Effector memory CD4-positive, alpha-beta T cell (primary cell): ENCODE results near the gene CLIP4.

ENCODE experiments used
- DNase-seq, 3 donors: peaks; one replicate each; pipeline ENCODE4 v3.0.0-alpha.2; 2020
- H3K27ac ChIP-seq: 2 replicates; pipeline ENCODE4 v1.7.0; 2013; ENCODE audit warnings: mild to moderate bottlenecking, low read length, moderate library complexity; ENCODE audit not compliant: insufficient read depth, poor library complexity, severe bottlenecking
- H3K27me3 ChIP-seq: replicated peaks from 2 replicates; pipeline ENCODE4 v1.7.0; 2013; ENCODE audit warnings: mild to moderate bottlenecking, low read length; ENCODE audit not compliant: insufficient read depth, control insufficient read depth, poor library complexity, severe bottlenecking
- H3K36me3 ChIP-seq: 2 replicates; pipeline ENCODE4 v1.7.0; 2013; ENCODE audit warnings: mild to moderate bottlenecking, low read length, moderate library complexity; ENCODE audit not compliant: control insufficient read depth, insufficient read depth
- H3K4me1 ChIP-seq: 2 replicates; pipeline ENCODE4 v1.7.0; 2013; ENCODE audit warnings: low read length, mild to moderate bottlenecking; ENCODE audit not compliant: control insufficient read depth, insufficient read depth, poor library complexity, severe bottlenecking
- H3K4me3 ChIP-seq: 2 replicates; pipeline ENCODE4 v1.7.0; 2013; ENCODE audit warnings: low read length, low read depth, mild to moderate bottlenecking; ENCODE audit not compliant: insufficient read depth, poor library complexity, severe bottlenecking
- H3K9me3 ChIP-seq: 2 replicates; pipeline ENCODE4 v1.7.0; 2013; ENCODE audit warnings: mild to moderate bottlenecking, low read length, moderate library complexity; ENCODE audit not compliant: control insufficient read depth

CLIP4 gene

GRCh38 chr2:29113027-29113686 lies 2.1 kb upstream of the CLIP4 start:
- Histone ChIP-seq H3K9me3 (no peaks in the 10 kb centered on the region), H3K36me3 (no peaks in the 10 kb centered on the region), H3K27me3 (no peaks in the 10 kb centered on the region), H3K27ac (no peak overlapping the region), H3K4me3 (no peak overlapping the region), H3K4me1 (peaks cover 11% of the 10 kb centered on the region)
- DNase-seq = no peak

DNA sequence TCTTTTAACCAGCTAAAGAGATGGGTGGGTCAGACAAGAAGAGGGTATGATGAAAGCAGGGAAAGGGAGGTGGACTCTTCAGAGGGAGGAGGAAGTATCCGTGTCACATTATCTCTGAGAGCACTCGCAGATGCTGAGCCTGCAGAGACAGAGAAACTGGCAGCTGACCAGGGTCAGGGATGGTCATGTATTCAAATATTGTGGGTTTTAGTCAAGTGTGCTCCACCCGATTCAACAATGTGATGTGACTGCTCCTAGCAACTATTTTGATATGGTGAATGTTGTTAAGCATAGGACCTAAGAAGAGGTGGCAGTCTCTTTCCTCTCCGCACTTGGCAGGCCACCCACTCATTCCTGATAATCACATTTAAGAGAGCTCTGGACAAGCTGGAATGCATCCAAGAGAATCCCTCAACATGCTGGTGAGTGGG lies 1.3 kb upstream of the CLIP4 start:
- no peak overlapping the region for H3K4me3 ChIP-seq
- H3K4me1 ChIP-seq = peaks cover 14% of the 10 kb centered on the region

DNA sequence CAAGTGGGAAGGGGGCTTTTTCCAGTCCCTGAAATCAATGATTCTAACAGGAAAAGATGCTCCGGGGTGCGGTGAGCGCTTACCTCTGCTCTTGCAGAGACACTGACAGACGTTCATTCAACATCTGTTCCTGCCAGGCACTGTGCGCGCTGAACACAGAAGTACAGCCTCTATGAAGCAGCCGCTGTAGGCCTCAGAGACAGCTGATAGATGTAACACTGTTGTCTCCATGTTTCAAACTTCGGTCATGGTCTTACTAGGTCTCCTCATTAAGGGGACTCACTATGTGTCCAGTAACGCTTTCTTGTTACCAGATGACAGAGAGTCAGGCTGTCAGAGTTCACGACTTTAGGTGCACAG lies 649 bp upstream of the CLIP4 start:
- DNase-seq = no peak
- Histone ChIP-seq H3K27me3 (no peaks in the 10 kb centered on the region), H3K36me3 (no peaks in the 10 kb centered on the region), H3K4me3 (peak overlapping the region; percentile 59), H3K27ac (peak overlapping the region; percentile 66), H3K9me3 (no peaks in the 10 kb centered on the region), H3K4me1 (peaks cover 16% of the 10 kb centered on the region)

More for the DNA sequence above, 1.3 kb upstream of the CLIP4 start:
- H3K36me3 ChIP-seq = no peaks in the 10 kb centered on the region
- H3K27me3 ChIP-seq = no peaks in the 10 kb centered on the region
- H3K27ac ChIP-seq = no peak overlapping the region
- H3K9me3 ChIP-seq = no peaks in the 10 kb centered on the region
- no peak for DNase-seq

DNA sequence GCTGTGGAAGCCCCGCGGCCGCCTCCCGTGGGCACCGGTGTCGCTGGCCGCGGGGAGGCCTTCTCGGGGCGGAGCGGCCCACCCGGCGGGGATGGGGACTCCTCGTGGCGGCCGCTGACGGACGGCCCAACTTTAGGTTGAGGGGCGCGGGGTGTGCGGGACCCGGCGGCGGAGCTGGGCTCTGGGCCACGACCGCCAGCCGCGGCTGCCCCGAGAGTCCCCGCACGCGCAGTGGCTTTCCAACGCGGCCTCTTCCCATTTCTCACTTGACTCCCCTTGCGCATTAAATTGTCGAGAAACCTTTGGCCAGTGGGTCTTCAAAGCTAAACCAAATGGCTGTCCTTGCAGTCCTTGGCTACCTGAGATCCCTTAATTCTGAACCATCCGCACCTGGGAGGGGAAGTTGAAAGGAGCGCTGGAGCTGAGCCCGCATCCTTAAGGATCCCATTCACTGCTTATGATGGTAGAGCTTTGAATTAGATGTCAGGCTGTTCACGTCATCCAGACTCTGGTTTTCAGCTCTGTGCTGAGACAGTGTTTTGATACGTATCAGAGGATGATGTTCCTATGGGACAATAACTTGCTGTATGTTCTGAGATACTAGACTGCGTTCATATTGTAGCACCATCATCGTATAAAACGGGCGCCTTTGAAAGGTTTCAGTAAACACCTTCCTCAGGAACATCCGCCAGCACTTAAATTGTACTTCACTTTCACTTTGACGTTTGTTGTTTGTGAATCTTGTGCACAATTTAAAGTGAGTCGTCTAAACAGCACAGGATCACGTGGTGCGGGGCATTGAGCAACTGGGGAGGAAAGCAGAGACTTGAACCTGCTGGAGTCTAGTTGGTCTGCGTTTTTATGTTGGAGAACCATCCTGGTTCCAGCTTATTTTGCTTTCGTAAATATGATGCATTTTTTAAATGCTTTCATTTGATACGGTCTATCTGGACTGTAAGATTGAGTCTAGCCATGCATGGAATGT lies 874 bp downstream of the CLIP4 start:
- peak; percentile 40 to 64 (median 55) for DNase-seq
- peak overlapping the region; percentile 87 for H3K27ac ChIP-seq
- no peaks in the 10 kb centered on the region for H3K9me3 ChIP-seq
- H3K4me1 ChIP-seq = peaks cover 16% of the 10 kb centered on the region
- H3K4me3 ChIP-seq = peak overlapping the region; percentile 64
- H3K36me3 ChIP-seq = no peaks in the 10 kb centered on the region
- H3K27me3 ChIP-seq = no peaks in the 10 kb centered on the region

DNA sequence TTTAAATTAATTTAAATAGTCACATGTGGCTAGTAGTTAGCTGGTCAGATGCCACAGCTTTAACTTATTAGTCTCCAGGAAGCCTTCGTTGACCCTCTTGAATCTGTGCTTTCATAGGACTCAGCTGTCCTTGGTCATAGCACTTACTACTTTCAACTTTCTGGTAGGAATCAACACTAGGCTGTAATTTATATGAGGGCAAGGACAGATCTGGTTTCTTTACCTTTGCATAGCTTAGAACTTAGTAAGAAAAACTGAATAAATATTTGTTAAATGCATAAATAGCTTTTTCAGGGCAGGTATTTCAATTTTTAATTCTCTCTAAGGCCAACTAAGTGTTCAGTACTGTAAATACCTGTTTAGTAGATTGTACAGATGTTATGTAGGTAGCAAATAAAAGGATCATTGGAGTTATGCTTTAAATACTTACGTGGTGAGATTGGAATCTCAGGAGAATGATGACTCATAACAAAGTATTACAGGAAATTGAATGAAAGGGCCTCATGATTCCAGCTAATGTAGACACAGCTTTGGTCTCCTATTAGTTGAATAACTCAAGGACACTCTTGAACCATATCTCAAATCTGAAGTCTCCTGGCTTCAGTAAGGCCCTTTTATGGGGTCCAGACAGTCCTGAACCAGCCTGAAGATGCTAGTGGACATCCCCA lies 2.6 kb downstream of the CLIP4 start:
- Histone ChIP-seq H3K4me3 (no peak overlapping the region), H3K36me3 (peaks cover 11% of the 10 kb centered on the region), H3K9me3 (no peaks in the 10 kb centered on the region), H3K27me3 (no peaks in the 10 kb centered on the region), H3K27ac (no peak overlapping the region), H3K4me1 (peaks cover 16% of the 10 kb centered on the region)
- no peak for DNase-seq

DNA sequence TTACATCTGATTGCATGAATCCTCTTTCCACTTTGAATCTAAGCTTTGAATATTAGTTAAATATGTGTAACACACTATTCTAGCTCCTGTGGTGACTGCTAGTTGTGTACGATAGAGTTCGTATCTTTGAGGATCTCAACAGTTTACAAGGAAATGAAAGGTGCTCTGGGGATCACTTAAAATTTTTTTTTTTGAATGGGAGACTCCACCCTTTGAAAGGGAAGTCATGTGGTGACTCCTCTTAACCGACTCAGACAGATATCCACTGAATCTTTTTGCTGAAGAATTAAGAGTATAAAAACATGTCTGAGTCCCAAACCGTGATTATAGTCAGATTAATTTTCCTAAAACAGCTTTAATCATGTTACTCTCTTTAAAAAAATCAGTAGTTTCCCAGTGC lies 4.0 kb downstream of the CLIP4 start:
- peaks cover 19% of the 10 kb centered on the region for H3K36me3 ChIP-seq
- peaks cover 16% of the 10 kb centered on the region for H3K4me1 ChIP-seq
- H3K4me3 ChIP-seq = no peak overlapping the region
- no peak overlapping the region for H3K27ac ChIP-seq
- H3K27me3 ChIP-seq = no peaks in the 10 kb centered on the region
- H3K9me3 ChIP-seq = no peaks in the 10 kb centered on the region
- no peak for DNase-seq

DNA sequence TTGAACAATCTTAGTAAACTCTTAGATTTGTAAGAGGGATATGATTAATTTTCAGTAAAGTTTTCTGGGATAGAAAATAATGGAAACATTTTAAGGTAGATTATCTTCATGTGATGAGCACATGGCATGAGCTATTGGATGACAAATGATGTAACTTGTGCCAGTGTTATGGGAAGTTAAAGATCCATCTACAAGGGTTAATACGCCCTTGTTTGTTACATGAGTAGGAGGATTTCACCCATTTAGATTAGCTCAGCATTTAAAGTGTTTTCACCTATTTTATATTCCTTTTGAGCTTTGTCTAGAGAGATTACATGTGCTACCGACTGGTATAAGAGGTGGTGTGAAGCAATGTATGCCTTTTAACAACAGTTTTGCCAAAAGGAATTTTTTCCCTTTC lies 5.6 kb downstream of the CLIP4 start:
- no peaks in the 10 kb centered on the region for H3K9me3 ChIP-seq
- peaks cover 30% of the 10 kb centered on the region for H3K36me3 ChIP-seq
- no peaks in the 10 kb centered on the region for H3K27me3 ChIP-seq
- peaks cover 9% of the 10 kb centered on the region for H3K4me1 ChIP-seq
- no peak overlapping the region for H3K27ac ChIP-seq
- H3K4me3 ChIP-seq = no peak overlapping the region
- no peak for DNase-seq

- Histone ChIP-seq H3K9me3 (no peaks in the 10 kb centered on the region), H3K4me1 (peaks cover 4% of the 10 kb centered on the region), H3K27me3 (no peaks in the 10 kb centered on the region), H3K27ac (no peak overlapping the region), H3K4me3 (no peak overlapping the region), H3K36me3 (peaks cover 30% of the 10 kb centered on the region)
- DNase-seq = no peak
Measured at GRCh38 chr2:29123617-29124349, 8.6 kb downstream of the CLIP4 start.

GRCh38 chr2:29124504-29124903 lies 9.3 kb downstream of the CLIP4 start:
- H3K27me3 ChIP-seq = no peaks in the 10 kb centered on the region
- H3K27ac ChIP-seq = no peak overlapping the region
- DNase-seq = no peak
- no peaks in the 10 kb centered on the region for H3K9me3 ChIP-seq
- H3K36me3 ChIP-seq = peaks cover 30% of the 10 kb centered on the region
- no peak overlapping the region for H3K4me3 ChIP-seq
- no peaks in the 10 kb centered on the region for H3K4me1 ChIP-seq
